A673 (cell line): ENCODE results near the gene FGFR4.

Source experiments
- EZH2 ChIP-seq: fragments of 200-600 bp; sonication (generic); IDR thresholded peaks from 2 replicates; pipeline ENCODE4 v1.6.1; 2017; ENCODE audit warnings: borderline replicate concordance, low read depth, mild to moderate bottlenecking, mixed read lengths, antibody characterized with exemption, low read length; ENCODE audit not compliant: poor library complexity, severe bottlenecking
- TF ChIP-seq, protein P1 (sequence below): fragments of 300-800, 200-600 bp; sonication (generic); conservative IDR thresholded peaks from 2 replicates; pipeline ENCODE4 v1.5.1; 2017; ENCODE audit warnings: low read depth, mild to moderate bottlenecking, antibody characterized with exemption, low read length, moderate library complexity, mixed read lengths

DNA sequence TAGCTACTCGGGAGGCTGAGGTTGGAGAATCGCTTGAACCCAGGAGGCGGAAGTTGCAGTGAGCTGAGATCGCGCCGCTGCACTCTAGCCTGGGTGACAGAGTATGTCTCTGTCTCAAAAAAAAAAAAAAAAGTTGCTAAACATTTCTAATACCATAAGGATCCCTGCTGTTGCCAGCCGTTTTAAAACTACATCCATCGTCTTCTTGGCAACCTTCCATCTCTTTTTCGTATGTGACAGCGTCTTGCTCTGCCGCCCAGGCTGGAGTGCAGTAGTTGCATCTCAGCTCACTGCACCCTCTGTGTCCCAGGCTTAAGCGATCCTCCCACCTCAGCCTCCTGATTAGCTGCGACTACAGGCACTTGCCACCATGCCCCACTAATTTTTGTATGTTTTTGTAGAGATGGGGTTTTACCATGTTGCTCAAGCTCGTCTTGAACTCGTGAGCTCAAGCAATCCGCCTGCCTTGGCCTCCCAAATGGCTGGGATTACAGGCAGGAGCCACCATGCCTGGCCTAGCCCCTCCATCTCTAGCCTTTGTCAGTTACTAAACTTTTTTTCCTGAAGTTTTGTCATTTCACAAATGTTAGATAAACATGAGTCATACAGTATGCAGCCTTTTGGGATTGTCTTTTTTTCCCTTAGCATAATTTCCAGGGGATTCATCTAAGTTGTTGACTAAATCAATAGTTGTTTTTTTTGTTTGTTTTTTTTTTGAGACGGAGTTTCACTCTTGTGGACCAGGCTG, 60.4 kb downstream of the FGFR4 start:
- TF ChIP-seq, protein P1, sequence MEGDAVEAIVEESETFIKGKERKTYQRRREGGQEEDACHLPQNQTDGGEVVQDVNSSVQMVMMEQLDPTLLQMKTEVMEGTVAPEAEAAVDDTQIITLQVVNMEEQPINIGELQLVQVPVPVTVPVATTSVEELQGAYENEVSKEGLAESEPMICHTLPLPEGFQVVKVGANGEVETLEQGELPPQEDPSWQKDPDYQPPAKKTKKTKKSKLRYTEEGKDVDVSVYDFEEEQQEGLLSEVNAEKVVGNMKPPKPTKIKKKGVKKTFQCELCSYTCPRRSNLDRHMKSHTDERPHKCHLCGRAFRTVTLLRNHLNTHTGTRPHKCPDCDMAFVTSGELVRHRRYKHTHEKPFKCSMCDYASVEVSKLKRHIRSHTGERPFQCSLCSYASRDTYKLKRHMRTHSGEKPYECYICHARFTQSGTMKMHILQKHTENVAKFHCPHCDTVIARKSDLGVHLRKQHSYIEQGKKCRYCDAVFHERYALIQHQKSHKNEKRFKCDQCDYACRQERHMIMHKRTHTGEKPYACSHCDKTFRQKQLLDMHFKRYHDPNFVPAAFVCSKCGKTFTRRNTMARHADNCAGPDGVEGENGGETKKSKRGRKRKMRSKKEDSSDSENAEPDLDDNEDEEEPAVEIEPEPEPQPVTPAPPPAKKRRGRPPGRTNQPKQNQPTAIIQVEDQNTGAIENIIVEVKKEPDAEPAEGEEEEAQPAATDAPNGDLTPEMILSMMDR: no peak
- no peak for TF ChIP-seq EZH2
